BJ (cell line): Measurements from ENCODE around the gene LRRC1. TPM values are rescaled to one million over a fixed set of nuclear protein-coding genes. Genes with fewer than 3 reads are reported as not detected.

ENCODE experiments used
- CTCF ChIA-PET: fragments of 350-600 bp; formaldehyde crosslinking; extraction: SDS; loops from one replicate; lab custom pipeline; 2021; ENCODE audit warnings: antibody characterized with exemption, inconsistent platforms; lab: Yijun Ruan, JAX
- POLR2A ChIA-PET: fragments of 300-600 bp; sonication (Branson Sonifier 250); formaldehyde crosslinking; extraction: SDS; loops from one replicate; lab custom pipeline; 2021; ENCODE audit warnings: antibody characterized with exemption; lab: Charles Lee
- DNase-seq: peaks from one replicate; pipeline ENCODE4 v3.0.0-alpha.2; 2011; ENCODE audit warnings: low read depth
- H3K27me3 ChIP-seq: 2 replicates; pipeline ENCODE4 v1.6.0; 2011; ENCODE audit warnings: low read length; ENCODE audit not compliant: control insufficient read depth, insufficient read depth
- H3K36me3 ChIP-seq: 2 replicates; pipeline ENCODE4 v1.5.1; 2011; ENCODE audit warnings: low read length; ENCODE audit not compliant: control insufficient read depth, insufficient read depth
- H3K4me3 ChIP-seq: 2 replicates; pipeline ENCODE4 v1.5.1; 2011; ENCODE audit warnings: low read depth, mild to moderate bottlenecking, control low read depth, low read length
- polyA plus RNA-seq: library from polyadenylated mRNA; depleted of rRNA; stranded (reverse); fragments of >200 nt; gene quantifications from 2 replicates; pipeline ENCODE4 v1.2.3, GENCODE V29; 2011
- TF ChIP-seq, protein P1 (sequence below): IDR thresholded peaks from 2 replicates; pipeline ENCODE4 v1.5.1; 2011; ENCODE audit warnings: low read depth, mild to moderate bottlenecking, control low read depth, inconsistent platforms, low read length, moderate library complexity; ENCODE audit not compliant: insufficient read depth

The LRRC1 gene
- polyA plus RNA-seq, 1 experiment: 4.3 TPM

DNA sequence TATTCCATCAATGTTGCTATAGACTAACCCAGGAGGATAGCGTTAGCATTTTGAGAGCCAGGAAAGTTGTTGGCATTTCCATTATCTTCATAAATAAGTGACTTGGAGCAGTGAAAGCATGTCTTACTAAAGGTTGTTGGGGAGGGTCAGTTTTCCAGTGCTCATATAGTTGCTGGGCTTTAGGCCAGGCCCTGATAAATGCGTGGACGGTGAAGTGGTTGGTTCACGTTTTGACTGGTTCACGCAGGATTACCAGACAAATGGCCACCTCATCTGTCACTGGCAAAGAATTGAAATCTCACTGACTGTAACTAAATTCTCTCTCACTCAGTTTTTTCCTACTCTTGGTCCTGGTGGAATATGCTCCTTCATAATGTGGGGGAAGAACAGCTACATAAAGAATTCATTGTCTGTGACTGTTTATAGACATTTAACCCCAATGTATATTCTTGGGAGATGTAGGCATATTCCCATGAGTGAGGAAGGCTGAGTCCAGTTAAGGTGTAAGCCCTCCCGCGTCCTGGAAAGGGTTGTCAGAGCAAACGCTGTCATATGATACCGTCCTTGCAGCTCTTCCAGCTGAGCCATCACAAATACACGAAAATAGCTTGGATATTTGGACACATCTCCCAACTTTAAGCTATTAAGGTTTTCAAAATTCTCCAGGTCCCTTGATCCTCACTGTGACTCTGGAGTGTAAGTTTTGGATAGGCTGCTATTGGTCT is 27.8 kb downstream of the LRRC1 start:
- ChIA-PET CTCF (interaction anchor here (0.6 to 0.9 kb wide), 3 partner anchors 10 to 94 kb away, joined by 3 read pairs; no protein-coding TSS in a partner anchor), POLR2A (no interaction called here)
- no peak for DNase-seq
- H3K27me3 ChIP-seq: no peaks in the 10 kb centered on the region
- no peak overlapping the region for H3K4me3 ChIP-seq
- TF ChIP-seq, protein P1, sequence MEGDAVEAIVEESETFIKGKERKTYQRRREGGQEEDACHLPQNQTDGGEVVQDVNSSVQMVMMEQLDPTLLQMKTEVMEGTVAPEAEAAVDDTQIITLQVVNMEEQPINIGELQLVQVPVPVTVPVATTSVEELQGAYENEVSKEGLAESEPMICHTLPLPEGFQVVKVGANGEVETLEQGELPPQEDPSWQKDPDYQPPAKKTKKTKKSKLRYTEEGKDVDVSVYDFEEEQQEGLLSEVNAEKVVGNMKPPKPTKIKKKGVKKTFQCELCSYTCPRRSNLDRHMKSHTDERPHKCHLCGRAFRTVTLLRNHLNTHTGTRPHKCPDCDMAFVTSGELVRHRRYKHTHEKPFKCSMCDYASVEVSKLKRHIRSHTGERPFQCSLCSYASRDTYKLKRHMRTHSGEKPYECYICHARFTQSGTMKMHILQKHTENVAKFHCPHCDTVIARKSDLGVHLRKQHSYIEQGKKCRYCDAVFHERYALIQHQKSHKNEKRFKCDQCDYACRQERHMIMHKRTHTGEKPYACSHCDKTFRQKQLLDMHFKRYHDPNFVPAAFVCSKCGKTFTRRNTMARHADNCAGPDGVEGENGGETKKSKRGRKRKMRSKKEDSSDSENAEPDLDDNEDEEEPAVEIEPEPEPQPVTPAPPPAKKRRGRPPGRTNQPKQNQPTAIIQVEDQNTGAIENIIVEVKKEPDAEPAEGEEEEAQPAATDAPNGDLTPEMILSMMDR: no peak
- H3K36me3 ChIP-seq: no peaks in the 10 kb centered on the region

GRCh38 chr6:53824714-53825113 is 29.9 kb downstream of the LRRC1 start:
- POLR2A ChIA-PET: no interaction called here
- Histone ChIP-seq H3K27me3 (no peaks in the 10 kb centered on the region), H3K36me3 (no peaks in the 10 kb centered on the region), H3K4me3 (no peak overlapping the region)
- no peak for DNase-seq
- CTCF ChIA-PET: interaction anchor here (0.7 kb wide), 1 partner anchor 24 kb away, joined by 3 read pairs; no protein-coding TSS in a partner anchor
- TF ChIP-seq, protein P1: no peak

DNA sequence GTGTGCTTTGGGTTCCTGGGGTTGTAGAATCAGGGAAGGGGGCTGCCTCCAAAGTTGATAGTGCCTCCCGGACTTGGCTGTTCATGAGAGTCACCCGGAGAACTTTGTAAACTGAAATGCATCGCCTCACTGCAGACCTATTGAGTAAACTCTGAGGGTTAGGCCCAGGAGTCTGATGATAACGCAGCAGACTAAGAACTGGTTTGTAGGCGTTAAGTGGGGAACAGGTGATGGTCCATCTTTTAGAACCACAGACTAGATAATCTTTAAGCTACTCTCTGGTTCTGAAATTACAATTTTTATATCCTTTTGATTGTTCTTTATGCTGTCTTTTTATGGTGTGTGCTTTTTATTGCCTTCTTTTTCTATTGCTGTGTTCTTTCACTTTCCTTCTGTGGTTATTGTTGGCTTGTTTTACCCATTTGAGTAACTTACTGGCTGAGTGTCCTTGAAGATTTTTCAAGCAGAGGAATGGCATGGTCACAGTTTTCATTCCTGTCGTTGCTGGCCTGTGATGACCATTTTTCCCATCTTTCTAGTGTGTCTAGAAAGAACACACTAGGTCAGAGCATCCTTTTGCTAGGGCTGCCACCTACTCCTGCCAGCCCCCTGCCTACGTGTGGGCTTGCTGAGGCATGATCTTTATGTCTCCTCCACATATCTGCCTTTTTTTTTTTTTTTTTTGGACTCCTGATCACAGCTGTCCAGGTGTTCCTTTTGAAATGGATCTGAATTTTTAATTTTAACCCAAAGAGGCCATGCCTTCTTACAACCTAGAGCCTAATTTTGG is 30.9 kb downstream of the LRRC1 start:
- Histone ChIP-seq H3K27me3 (no peaks in the 10 kb centered on the region), H3K4me3 (no peak overlapping the region), H3K36me3 (no peaks in the 10 kb centered on the region)
- no peak for DNase-seq
- ChIA-PET POLR2A (no interaction called here), CTCF (no interaction called here)
- TF ChIP-seq, protein P1: no peak

DNA sequence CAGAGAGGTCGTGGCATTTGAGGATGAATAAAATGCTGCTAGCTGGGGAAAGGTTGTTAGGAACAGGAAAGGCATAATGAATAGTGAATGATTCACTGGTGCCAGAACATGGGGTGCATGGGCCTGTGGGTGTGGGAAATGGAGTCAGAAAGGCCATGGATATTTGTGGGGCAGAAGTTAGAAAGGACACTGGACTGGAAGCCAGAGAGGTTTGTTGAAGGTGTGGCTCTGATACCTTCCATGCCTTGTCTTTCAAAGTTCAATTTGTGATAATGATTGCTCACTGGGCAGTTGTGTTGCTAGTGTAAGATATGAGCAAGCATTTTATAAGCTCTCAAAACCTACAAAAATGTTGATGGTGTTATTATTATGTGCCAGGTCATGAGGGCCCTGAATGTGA is 32.7 kb downstream of the LRRC1 start:
- H3K36me3 ChIP-seq: no peaks in the 10 kb centered on the region
- CTCF ChIA-PET: no interaction called here
- DNase-seq: no peak

More for the DNA sequence above, 32.7 kb downstream of the LRRC1 start:
- TF ChIP-seq, protein P1: no peak
- POLR2A ChIA-PET: interaction anchor here (0.6 kb wide), 1 partner anchor 593 kb away, joined by 6 read pairs; no protein-coding TSS in a partner anchor
- H3K4me3 ChIP-seq: no peak overlapping the region
- H3K27me3 ChIP-seq: no peaks in the 10 kb centered on the region
